Activated T-cell treated with anti-CD3 and anti-CD28 coated beads for 4 hours (primary cell): ENCODE measurements around the gene SLAMF6.
"Not testable (repeated sequence)": the region's sequence is repeated elsewhere in the genome, so short reads cannot be mapped to it uniquely, and the experiment has no call there.

ENCODE experiments used
- DNase-seq: peaks from one replicate; pipeline ENCODE4 v3.0.0-alpha.2; 2020

Gene SLAMF6

GRCh38 chr1:160541622-160542302 is 18.7 kb upstream of the SLAMF6 start:
- no peak for DNase-seq

GRCh38 chr1:160540859-160541233 is 17.8 kb upstream of the SLAMF6 start:
- DNase-seq, result no peak

- DNase-seq, result peak; percentile 31
Observed at GRCh38 chr1:160539990-160540858, 17.2 kb upstream of the SLAMF6 start.

- no peak for DNase-seq
Observed at GRCh38 chr1:160539684-160539989, 16.6 kb upstream of the SLAMF6 start.

- DNase-seq, result no peak
Observed at GRCh38 chr1:160538985-160539651, 16.1 kb upstream of the SLAMF6 start.

- DNase-seq, result no peak
Observed at GRCh38 chr1:160537714-160538665, 14.9 kb upstream of the SLAMF6 start.

GRCh38 chr1:160534823-160535605 is 12.0 kb upstream of the SLAMF6 start:
- DNase-seq, result no peak

GRCh38 chr1:160532557-160532813 is 9.4 kb upstream of the SLAMF6 start:
- DNase-seq, result not testable (repeated sequence)

- not testable (repeated sequence) for DNase-seq
Observed at GRCh38 chr1:160531809-160532556, 8.9 kb upstream of the SLAMF6 start.

GRCh38 chr1:160529401-160529952 is 6.4 kb upstream of the SLAMF6 start:
- DNase-seq, result not testable (repeated sequence)

GRCh38 chr1:160523789-160524188 is 734 bp upstream of the SLAMF6 start:
- DNase-seq, result not testable (repeated sequence)

GRCh38 chr1:160522136-160522535 is 919 bp downstream of the SLAMF6 start:
- no peak for DNase-seq

- DNase-seq, result no peak
Observed at GRCh38 chr1:160521554-160521953, 1.5 kb downstream of the SLAMF6 start.

- no peak for DNase-seq
Observed at GRCh38 chr1:160520999-160521398, 2.1 kb downstream of the SLAMF6 start.

- no peak for DNase-seq
Observed at GRCh38 chr1:160520582-160520981, 2.5 kb downstream of the SLAMF6 start.

GRCh38 chr1:160519642-160520435 is 3.2 kb downstream of the SLAMF6 start:
- DNase-seq, result no peak

GRCh38 chr1:160517519-160517918 is 5.5 kb downstream of the SLAMF6 start:
- DNase-seq, result not testable (repeated sequence)

GRCh38 chr1:160515908-160516307 is 7.1 kb downstream of the SLAMF6 start:
- DNase-seq, result not testable (repeated sequence)

- DNase-seq, result no peak
Observed at GRCh38 chr1:160504651-160505050, 18.4 kb downstream of the SLAMF6 start.

- no peak for DNase-seq
Observed at GRCh38 chr1:160503087-160503486, 20.0 kb downstream of the SLAMF6 start.
